ENCODE results near the gene ASCL2. TPM values are rescaled to one million over a fixed set of nuclear protein-coding genes. Genes with fewer than 3 reads are reported as not detected.

The ASCL2 gene
- total and polyA plus RNA-seq, 10 of the 15 experiments (the other 5 are each of a cell fraction or from before 2014, with no cell fraction given): not detected

DNA sequence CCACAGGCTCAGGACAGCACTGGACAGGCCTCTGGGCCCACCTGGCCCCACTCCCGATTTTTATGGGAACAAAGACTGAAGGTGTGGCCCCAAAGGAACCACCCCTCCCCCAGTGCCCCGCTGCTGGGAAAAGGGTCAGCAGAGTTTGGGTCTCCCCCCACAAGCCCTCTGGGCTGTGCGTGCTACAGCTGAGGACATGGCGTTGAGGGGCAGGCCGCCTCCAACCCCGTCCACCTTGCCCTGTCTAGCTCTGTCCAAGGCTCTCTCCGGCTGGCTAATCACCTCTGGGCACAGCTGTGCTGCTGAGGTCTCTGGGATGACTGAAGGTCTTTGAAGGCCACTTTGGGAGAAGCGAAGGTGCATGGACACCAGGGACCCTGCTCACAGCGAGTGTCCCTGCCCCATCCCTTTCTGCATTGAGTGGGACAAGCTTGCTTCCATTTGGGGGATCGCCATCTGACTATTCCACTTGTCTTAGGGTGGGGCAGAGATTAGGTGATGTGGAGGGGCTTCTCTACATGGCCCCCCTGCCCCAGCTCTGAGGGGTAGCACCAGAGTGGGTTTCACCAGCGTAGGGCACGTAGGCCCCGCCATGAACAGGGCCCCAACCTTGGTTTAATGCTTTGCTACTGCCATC is 6.5 kb downstream of the ASCL2 start:
- H3K4me1 ChIP-seq (ENCODE audit: control insufficient read depth, insufficient read depth, low read length): peaks cover 15% of the 10 kb centered on the region
- BruUV-seq (replicated peaks): no TSS peak
- no peak overlapping the region for H3K4me3 ChIP-seq
- SMC1A ChIA-PET (ENCODE audit: uncharacterized antibody, unreplicated experiment): no interaction called here
- ATAC-seq (no peak), FAIRE-seq (no peak), DNase-seq (ENCODE audit: low read depth, low spot score) (no peak)
- no peaks in the 10 kb centered on the region for H3K27me3 ChIP-seq (replicated peaks in 1 of 2; ENCODE audit: control insufficient read depth in 2 of 2, insufficient read depth in 2 of 2, low read length in 1 of 2)
- no peak overlapping the region for H3K27ac ChIP-seq (ENCODE audit: control insufficient read depth, insufficient read depth)
- intact Hi-C loops (cut with micrococcal nuclease; ENCODE audit: unreplicated experiment) (no loop called here), in situ Hi-C loops (cut with MboI) (no loop called here)
- H3K9me3 ChIP-seq (replicated peaks; ENCODE audit: control insufficient read depth, insufficient read depth, low read length): no peaks in the 10 kb centered on the region; the same call in 2 of the 3 replicates
- H3K36me3 ChIP-seq (ENCODE audit: control insufficient read depth in 2 of 2, insufficient read depth in 2 of 2, low read length in 1 of 2): no peaks in the 10 kb centered on the region
- H3K9ac ChIP-seq (ENCODE audit: control insufficient read depth, insufficient read depth, low read length): no peak overlapping the region
- H3K79me2 ChIP-seq (ENCODE audit: control insufficient read depth, insufficient read depth, low read length): no peaks in the 10 kb centered on the region
- H4K20me1 ChIP-seq (ENCODE audit: control insufficient read depth, insufficient read depth): no peaks in the 10 kb centered on the region
- no peak overlapping the region for H2AFZ ChIP-seq (ENCODE audit: control insufficient read depth, low read depth, low read length)
- 58% methylated on average over 13 of the region's 13 CpGs for WGBS (ENCODE audit: insufficient coverage, insufficient replicate concordance, low lambda C conversion rate, missing lambda C conversion rate)
- CTCF ChIA-PET: no interaction called here
- RAD21 ChIA-PET (ENCODE audit: unreplicated experiment): no interaction called here
- no peak overlapping the region for H3K4me2 ChIP-seq (ENCODE audit: control insufficient read depth, insufficient read depth)
- POLR2A ChIA-PET: no interaction called here
- TF ChIP-seq CREM (IDR thresholded peaks at IDR 0.05; ENCODE audit: low read depth) (no peak), HCFC1 (IDR thresholded peaks at IDR 0.05; ENCODE audit: low read length) (no peak), EED (IDR thresholded peaks at IDR 0.05; ENCODE audit: low read depth) (no peak), TAF1 (IDR thresholded peaks at IDR 0.05; ENCODE audit: borderline replicate concordance, low read depth, low read length) (no peak), ZBED1 (IDR thresholded peaks at IDR 0.05; ENCODE audit: borderline replicate concordance) (no peak), YBX1 (IDR thresholded peaks at IDR 0.05) (no peak), NFIC (IDR thresholded peaks at IDR 0.05; ENCODE audit: low read depth, low read length) (no peak), RCOR1 (conservative IDR thresholded peaks at IDR 0.05; ENCODE audit: low read depth, low read length) (no peak), PML (IDR thresholded peaks at IDR 0.05; ENCODE audit: low read length) (no peak), BMI1 (IDR thresholded peaks at IDR 0.05; ENCODE audit: borderline replicate concordance) (no peak), ZNF274 (IDR thresholded peaks at IDR 0.05; ENCODE audit: insufficient read depth, insufficient read length) (no peak), SRF (IDR thresholded peaks at IDR 0.05; ENCODE audit: low read depth in 2 of 2, low read length in 2 of 2) (no peak), SPI1 (IDR thresholded peaks at IDR 0.05; ENCODE audit: borderline replicate concordance, insufficient read depth, low read depth, low read length) (no peak)
- TF ChIP-seq, protein P1, sequence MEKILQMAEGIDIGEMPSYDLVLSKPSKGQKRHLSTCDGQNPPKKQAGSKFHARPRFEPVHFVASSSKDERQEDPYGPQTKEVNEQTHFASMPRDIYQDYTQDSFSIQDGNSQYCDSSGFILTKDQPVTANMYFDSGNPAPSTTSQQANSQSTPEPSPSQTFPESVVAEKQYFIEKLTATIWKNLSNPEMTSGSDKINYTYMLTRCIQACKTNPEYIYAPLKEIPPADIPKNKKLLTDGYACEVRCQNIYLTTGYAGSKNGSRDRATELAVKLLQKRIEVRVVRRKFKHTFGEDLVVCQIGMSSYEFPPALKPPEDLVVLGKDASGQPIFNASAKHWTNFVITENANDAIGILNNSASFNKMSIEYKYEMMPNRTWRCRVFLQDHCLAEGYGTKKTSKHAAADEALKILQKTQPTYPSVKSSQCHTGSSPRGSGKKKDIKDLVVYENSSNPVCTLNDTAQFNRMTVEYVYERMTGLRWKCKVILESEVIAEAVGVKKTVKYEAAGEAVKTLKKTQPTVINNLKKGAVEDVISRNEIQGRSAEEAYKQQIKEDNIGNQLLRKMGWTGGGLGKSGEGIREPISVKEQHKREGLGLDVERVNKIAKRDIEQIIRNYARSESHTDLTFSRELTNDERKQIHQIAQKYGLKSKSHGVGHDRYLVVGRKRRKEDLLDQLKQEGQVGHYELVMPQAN (conservative IDR thresholded peaks at IDR 0.05): no peak
- TF ChIP-seq, protein P2, sequence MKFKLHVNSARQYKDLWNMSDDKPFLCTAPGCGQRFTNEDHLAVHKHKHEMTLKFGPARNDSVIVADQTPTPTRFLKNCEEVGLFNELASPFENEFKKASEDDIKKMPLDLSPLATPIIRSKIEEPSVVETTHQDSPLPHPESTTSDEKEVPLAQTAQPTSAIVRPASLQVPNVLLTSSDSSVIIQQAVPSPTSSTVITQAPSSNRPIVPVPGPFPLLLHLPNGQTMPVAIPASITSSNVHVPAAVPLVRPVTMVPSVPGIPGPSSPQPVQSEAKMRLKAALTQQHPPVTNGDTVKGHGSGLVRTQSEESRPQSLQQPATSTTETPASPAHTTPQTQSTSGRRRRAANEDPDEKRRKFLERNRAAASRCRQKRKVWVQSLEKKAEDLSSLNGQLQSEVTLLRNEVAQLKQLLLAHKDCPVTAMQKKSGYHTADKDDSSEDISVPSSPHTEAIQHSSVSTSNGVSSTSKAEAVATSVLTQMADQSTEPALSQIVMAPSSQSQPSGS (IDR thresholded peaks at IDR 0.05; ENCODE audit: low read length): no peak
- TF ChIP-seq, protein P3, sequence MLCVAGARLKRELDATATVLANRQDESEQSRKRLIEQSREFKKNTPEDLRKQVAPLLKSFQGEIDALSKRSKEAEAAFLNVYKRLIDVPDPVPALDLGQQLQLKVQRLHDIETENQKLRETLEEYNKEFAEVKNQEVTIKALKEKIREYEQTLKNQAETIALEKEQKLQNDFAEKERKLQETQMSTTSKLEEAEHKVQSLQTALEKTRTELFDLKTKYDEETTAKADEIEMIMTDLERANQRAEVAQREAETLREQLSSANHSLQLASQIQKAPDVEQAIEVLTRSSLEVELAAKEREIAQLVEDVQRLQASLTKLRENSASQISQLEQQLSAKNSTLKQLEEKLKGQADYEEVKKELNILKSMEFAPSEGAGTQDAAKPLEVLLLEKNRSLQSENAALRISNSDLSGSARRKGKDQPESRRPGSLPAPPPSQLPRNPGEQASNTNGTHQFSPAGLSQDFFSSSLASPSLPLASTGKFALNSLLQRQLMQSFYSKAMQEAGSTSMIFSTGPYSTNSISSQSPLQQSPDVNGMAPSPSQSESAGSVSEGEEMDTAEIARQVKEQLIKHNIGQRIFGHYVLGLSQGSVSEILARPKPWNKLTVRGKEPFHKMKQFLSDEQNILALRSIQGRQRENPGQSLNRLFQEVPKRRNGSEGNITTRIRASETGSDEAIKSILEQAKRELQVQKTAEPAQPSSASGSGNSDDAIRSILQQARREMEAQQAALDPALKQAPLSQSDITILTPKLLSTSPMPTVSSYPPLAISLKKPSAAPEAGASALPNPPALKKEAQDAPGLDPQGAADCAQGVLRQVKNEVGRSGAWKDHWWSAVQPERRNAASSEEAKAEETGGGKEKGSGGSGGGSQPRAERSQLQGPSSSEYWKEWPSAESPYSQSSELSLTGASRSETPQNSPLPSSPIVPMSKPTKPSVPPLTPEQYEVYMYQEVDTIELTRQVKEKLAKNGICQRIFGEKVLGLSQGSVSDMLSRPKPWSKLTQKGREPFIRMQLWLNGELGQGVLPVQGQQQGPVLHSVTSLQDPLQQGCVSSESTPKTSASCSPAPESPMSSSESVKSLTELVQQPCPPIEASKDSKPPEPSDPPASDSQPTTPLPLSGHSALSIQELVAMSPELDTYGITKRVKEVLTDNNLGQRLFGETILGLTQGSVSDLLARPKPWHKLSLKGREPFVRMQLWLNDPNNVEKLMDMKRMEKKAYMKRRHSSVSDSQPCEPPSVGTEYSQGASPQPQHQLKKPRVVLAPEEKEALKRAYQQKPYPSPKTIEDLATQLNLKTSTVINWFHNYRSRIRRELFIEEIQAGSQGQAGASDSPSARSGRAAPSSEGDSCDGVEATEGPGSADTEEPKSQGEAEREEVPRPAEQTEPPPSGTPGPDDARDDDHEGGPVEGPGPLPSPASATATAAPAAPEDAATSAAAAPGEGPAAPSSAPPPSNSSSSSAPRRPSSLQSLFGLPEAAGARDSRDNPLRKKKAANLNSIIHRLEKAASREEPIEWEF (IDR thresholded peaks at IDR 0.05; ENCODE audit: insufficient replicate concordance, low read depth, low read length): no peak
- TF ChIP-seq, protein P4, sequence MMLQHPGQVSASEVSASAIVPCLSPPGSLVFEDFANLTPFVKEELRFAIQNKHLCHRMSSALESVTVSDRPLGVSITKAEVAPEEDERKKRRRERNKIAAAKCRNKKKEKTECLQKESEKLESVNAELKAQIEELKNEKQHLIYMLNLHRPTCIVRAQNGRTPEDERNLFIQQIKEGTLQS (IDR thresholded peaks at IDR 0.05; ENCODE audit: borderline replicate concordance, extremely low read depth, low read depth, low read length): no peak
